Fibroblast of lung (primary cell): ENCODE data around the gene TBC1D22A.

Experiments used
- EZH2 ChIP-seq: IDR thresholded peaks from 2 replicates; pipeline ENCODE4 v1.5.1; 2012; ENCODE audit warnings: low read length, control low read depth, mild to moderate bottlenecking; ENCODE audit errors: missing control alignments
- TF ChIP-seq, protein P1 (sequence below), 2 donors: IDR thresholded peaks in 1 of 2; conservative IDR thresholded peaks in 1 of 2; 1 replicate in 1 of 2; 2 replicates in 1 of 2; pipeline ENCODE4 v1.5.1; 2011 to 2012; ENCODE audit warnings: low read length in 2 of 2, control low read depth in 1 of 2, inconsistent platforms in 1 of 2, low read depth in 1 of 2, mild to moderate bottlenecking in 1 of 2

DNA sequence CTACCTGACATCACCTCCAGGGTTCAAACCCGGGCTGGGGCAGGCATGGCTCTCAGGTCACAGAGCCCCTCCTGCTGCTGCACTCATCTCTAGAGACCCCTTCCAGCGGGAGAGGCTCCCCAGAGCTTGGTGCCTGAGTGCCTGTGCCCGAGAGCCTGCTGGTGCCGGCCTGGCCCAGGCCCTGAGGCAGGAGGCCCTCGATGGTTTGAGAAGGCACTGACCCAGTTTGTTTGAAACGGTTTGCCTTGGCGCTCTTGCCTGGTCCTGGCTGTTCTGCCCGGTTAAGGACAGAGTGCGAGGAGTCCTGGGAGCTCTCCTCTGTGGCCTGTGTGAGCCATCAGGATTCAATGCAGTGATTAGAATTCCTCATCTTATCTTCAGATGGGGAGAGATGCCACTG is 88.9 kb downstream of the TBC1D22A start:
- TF ChIP-seq, protein P1, sequence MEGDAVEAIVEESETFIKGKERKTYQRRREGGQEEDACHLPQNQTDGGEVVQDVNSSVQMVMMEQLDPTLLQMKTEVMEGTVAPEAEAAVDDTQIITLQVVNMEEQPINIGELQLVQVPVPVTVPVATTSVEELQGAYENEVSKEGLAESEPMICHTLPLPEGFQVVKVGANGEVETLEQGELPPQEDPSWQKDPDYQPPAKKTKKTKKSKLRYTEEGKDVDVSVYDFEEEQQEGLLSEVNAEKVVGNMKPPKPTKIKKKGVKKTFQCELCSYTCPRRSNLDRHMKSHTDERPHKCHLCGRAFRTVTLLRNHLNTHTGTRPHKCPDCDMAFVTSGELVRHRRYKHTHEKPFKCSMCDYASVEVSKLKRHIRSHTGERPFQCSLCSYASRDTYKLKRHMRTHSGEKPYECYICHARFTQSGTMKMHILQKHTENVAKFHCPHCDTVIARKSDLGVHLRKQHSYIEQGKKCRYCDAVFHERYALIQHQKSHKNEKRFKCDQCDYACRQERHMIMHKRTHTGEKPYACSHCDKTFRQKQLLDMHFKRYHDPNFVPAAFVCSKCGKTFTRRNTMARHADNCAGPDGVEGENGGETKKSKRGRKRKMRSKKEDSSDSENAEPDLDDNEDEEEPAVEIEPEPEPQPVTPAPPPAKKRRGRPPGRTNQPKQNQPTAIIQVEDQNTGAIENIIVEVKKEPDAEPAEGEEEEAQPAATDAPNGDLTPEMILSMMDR (conservative IDR thresholded peaks at IDR 0.05 in 1 of 2, IDR thresholded peaks at IDR 0.05 in 1 of 2; ENCODE audit: low read depth in 1 of 2, low read length in 2 of 2): no peak
- TF ChIP-seq EZH2: no peak
